GM19193 (cell line): ENCODE data around the gene IL32.
A peak's percentile ranks its signal among the peaks of the same experiment; 100 is the strongest.

Experiments used
- POLR2A ChIP-seq: IDR thresholded peaks from 4 replicates; pipeline ENCODE4 v1.6.1; 2011; ENCODE audit not compliant: insufficient read depth, insufficient read length; ENCODE audit errors: extremely low read depth

Gene IL32

DNA sequence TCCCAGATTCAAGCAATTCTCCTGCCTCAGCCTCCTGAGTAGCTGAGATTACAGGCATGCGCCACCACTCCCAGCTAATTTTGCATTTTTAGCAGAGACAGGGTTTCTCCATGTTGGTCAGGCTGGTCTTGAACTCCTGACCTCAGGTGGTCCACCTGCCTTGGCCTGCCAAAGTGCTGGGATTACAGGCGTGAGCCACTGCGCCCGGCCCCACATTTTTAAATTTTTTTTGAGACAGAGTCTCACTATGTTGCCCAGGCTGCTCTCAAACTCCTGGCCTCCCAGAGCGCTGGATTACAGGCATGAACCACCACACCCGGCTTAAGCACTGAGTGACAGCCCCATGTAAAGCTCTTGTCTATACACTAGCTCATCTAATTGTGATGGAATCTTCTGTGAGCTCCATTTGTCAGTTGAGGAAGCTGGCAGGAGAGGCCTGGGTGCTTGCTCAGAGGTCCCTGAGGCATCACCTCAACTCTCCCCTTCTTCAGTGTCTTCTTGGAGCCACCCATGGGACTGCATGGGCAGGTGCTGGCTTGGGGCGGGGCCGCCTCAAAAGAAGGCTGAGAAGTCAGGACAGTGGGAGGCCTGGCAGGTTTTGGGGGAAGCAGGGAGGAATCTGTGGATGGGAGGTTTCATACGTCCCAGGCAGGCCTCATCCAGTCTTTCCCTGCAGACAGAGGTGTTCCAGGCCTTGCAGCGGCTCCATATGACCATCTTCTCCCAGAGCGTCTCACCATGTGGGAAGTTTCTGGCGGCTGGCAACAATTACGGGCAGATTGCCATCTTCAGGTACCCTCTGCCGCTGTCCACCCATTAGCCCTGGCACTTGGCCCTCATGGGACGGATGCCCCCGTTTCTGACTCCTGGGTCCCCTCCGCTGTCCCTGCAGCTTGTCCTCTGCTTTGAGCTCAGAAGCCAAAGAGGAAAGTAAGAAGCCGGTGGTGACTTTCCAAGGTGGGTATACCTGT lies 40.1 kb upstream of the IL32 start:
- no peak for TF ChIP-seq POLR2A

DNA sequence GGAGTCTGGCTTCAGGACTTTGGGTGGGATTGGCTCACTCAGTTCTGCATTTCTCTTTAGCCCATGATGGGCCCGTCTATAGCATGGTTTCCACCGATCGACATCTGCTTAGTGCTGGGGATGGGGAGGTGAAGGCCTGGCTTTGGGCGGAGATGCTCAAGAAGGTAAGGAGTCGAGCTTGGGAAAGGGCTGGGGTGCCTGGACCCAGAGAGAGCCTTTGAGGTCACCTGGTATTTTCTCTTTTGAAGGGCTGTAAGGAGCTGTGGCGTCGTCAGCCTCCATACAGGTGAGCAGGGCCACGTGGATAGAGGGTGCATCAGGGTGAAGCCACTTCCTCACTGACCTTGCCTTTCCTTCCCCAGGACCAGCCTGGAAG lies 39.4 kb upstream of the IL32 start:
- TF ChIP-seq POLR2A, result no peak

DNA sequence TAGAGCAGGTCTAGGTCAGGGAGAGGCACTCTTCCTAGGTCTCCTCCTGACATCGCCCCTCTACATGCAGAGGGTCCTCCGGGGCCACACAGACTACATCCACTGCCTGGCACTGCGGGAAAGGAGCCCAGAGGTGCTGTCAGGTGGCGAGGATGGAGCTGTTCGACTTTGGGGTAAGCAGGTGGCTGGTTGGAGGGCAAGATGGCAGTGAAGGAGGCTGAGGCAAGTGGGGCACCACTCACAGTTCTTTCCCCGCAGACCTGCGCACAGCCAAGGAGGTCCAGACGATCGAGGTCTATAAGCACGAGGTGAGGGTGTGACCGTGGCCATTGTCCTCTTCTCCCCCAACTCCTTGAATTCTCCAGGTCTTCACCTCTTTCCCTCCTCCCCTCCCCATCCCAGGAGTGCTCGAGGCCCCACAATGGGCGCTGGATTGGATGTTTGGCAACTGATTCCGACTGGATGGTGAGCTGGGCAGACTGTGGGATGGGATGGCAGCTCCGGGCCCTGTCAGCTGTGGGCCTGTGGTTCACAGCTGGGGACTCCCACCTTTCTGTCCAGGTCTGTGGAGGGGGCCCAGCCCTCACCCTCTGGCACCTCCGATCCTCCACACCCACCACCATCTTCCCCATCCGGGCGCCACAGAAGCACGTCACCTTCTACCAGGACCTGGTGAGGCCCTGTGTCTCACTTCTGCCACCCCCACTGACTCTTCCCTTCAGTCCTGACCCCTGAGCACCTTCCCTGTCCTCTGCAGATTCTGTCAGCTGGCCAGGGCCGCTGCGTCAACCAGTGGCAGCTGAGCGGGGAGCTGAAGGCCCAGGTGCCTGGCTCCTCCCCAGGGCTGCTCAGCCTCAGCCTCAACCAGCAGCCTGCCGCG lies 38.6 kb upstream of the IL32 start:
- TF ChIP-seq POLR2A, result no peak

DNA sequence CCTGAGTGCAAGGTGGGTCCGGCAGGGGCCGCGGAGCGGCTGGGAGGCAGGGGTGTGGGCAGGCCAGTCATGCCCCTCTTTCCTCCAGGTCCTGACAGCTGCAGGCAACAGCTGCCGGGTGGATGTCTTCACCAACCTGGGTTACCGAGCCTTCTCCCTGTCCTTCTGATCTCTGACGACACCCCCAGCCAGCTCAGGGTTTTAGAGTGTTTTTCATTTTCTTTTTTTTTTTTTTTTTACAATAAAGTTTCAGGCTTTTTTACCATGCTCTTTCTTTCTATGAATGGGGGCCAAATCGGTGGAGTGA lies 38.0 kb upstream of the IL32 start:
- no peak for TF ChIP-seq POLR2A

GRCh38 chr16:3027983-3028715 lies 37.3 kb upstream of the IL32 start:
- TF ChIP-seq POLR2A, result peak; percentile 37

DNA sequence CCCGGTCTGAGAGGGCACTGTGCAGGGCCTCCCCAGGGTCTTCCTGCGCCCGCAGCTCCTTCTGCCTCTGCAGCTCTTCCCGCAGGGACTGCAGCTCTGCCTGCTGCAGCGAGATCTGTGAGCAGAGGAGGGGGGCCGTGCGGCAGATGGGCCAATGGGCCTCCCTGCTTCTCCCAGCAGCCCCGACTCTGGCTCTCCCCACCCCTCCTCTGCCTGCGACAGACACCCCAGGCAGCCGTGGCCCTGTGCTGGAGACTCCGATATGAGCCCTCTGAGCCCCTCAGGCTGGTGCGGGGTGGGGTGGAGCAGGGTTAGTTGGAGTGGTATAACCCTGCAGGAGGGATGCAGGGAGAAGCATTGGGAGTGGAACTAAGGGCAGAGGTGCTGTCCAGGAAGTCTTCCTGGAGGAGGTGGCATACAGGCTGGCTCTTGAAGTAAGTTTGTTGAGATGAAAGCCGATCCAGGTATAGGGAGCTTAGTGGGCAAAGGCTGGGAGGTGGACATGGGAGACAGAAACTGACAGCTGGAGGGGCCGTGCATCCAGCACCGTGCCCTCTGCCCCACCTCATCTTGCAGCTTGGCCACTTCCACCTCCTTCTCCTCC lies 36.6 kb upstream of the IL32 start:
- TF ChIP-seq POLR2A, result no peak

- no peak for TF ChIP-seq POLR2A
Observed at GRCh38 chr16:3029491-3030221, 35.8 kb upstream of the IL32 start.

GRCh38 chr16:3030222-3031212 lies 34.9 kb upstream of the IL32 start:
- no peak for TF ChIP-seq POLR2A

- TF ChIP-seq POLR2A, result no peak
Observed at GRCh38 chr16:3032624-3033023, 32.8 kb upstream of the IL32 start.

- TF ChIP-seq POLR2A, result no peak
Observed at GRCh38 chr16:3035289-3035971, 30.0 kb upstream of the IL32 start.

- TF ChIP-seq POLR2A, result no peak
Observed at GRCh38 chr16:3035972-3036725, 29.3 kb upstream of the IL32 start.

DNA sequence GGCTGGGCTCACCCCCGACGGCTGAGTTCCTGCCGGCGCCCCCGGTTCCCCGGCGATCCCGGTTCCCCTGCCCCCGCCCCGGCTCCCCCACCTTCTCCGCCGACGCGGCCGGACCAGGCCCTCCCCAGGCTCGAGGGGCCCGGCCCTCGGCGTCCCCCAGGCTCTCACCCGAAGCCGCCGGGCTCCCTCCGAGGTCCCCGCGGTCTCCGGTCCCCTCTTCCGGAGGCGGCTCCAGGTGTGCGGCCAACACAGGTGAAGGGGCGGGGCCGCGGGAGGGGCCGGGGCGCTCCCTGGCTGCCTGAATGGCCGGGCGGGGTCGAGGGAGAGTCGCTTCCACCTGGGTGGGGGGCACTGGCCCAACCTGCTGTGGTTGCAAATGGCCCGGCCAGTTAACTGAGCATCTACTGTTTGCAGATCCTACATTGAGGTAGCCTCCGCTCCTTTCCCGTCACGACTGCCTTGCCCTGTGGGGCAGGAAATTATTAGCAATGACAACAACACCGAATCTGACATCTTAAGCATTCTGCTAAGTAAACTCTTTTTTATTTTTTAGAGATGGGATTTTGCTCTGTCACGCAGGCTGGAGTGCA lies 28.6 kb upstream of the IL32 start, which contains the start of gene BICDL2:
Gene BICDL2, minus strand, starts transcription at position 219 of the 590 bp plus-strand sequence. CDS start 1,448 bp downstream, outside the sequence.
- no peak for TF ChIP-seq POLR2A

GRCh38 chr16:3038256-3038655 lies 27.2 kb upstream of the IL32 start:
- TF ChIP-seq POLR2A, result no peak
